ENCODE data around the gene EPHA8. TPM values are rescaled to one million over a fixed set of nuclear protein-coding genes. Genes with fewer than 3 reads are reported as not detected.

The EPHA8 gene
- total and polyA plus RNA-seq, 2 of the 4 experiments (the other 2 are of a cell fraction) = not detected

DNA sequence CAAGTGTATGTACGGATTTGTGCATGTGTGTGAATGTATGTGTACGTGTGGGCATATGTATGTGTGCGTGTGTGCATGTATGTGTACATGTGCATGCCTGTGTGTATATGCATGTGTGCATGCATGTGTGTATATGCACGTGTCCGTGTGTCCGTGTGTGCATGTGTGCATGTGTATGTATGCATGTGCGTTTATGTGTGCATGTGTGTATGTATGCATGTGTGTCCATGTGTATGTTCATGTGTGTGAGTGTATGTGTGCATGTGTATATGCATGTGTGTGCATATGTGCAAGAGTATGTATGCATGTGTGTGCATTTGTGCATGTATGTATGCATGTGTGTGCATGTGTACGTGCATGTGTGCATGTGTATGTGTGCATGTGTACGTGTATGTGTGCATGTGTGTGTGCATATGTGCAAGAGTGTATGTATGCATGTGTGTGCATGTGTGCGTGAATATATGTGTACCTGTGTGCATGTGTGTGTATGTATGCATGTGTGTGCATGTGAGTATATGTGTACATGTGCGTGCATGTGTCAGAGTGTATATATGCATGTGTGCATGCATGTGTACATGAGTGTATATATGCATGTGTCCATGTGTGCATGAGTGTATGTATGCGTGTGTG, 15.6 kb downstream of the EPHA8 start:
- Histone ChIP-seq H3K9ac (ENCODE audit: low read depth, low read length) (no peak overlapping the region), H3K9me1 (ENCODE audit: insufficient read depth, low read length) (no peaks in the 10 kb centered on the region; the same call in 1 of the 2 replicates), H2BK20ac (ENCODE audit: low read depth, low read length) (no peak overlapping the region), H3K14ac (replicated peaks; ENCODE audit: low read depth, low read length) (no peak overlapping the region), H4K20me1 (ENCODE audit: insufficient read depth, low read length) (no peaks in the 10 kb centered on the region), H3K79me1 (ENCODE audit: low read depth in 1 of 2, low read length in 2 of 2) (no peaks in the 10 kb centered on the region), H4K8ac (ENCODE audit: low read depth in 2 of 2, low read length in 2 of 2) (no peak overlapping the region), H3K27ac (ENCODE audit: insufficient read depth, low read length) (no peak overlapping the region), H3K27me3 (ENCODE audit: control insufficient read depth, insufficient read depth, low read length) (peaks cover 43% of the 10 kb centered on the region), H3K4me2 (ENCODE audit: low read depth, low read length) (no peak overlapping the region), H3K18ac (ENCODE audit: low read depth, low read length) (no peak overlapping the region), H3K4ac (ENCODE audit: low read depth, low read length) (no peak overlapping the region), H2BK5ac (ENCODE audit: low read depth, low read length, poor library complexity, severe bottlenecking) (no peak overlapping the region), H3K4me1 (ENCODE audit: control insufficient read depth, insufficient read depth, low read length) (no peaks in the 10 kb centered on the region), H3K23ac (ENCODE audit: low read depth, low read length) (no peak overlapping the region), H4K5ac (ENCODE audit: low read depth, low read length) (no peak overlapping the region), H2BK15ac (ENCODE audit: low read depth, low read length) (no peak overlapping the region), H3K9me3 (ENCODE audit: control insufficient read depth, insufficient read depth, low read length) (no peaks in the 10 kb centered on the region), H4K91ac (ENCODE audit: insufficient read depth, low read depth, low read length) (no peak overlapping the region), H2AFZ (replicated peaks; ENCODE audit: low read length, poor library complexity) (no peak overlapping the region), H2AK9ac (replicated peaks; ENCODE audit: low read depth, low read length, poor library complexity) (no peak overlapping the region), H3K56ac (ENCODE audit: extremely low read depth, insufficient read depth, low read length) (no peak overlapping the region), H3K4me3 (ENCODE audit: insufficient read depth, low read depth, low read length) (no peak overlapping the region), H2AK5ac (ENCODE audit: low read depth, low read length) (no peak overlapping the region), H2BK120ac (ENCODE audit: low read depth, low read length) (no peak overlapping the region), H3K36me3 (ENCODE audit: control insufficient read depth, insufficient read depth, low read length) (no peaks in the 10 kb centered on the region)
- ChIA-PET POLR2A (ENCODE audit: unreplicated experiment) (no interaction called here), CTCF (no interaction called here)
- in situ Hi-C loops (cut with MboI; ENCODE audit: low sequenced_read_pairs) (no loop called here), intact Hi-C loops (cut with micrococcal nuclease) (no loop called here), dilution Hi-C loops (cut with HindIII; ENCODE audit: low sequenced_read_pairs, unreplicated experiment) (no loop called here)
- ATAC-seq (ENCODE audit: low read depth) = no peak
- TF ChIP-seq BHLHE40 (IDR thresholded peaks at IDR 0.05; ENCODE audit: low read depth, low read length) (no peak), MAFK (IDR thresholded peaks at IDR 0.05; ENCODE audit: low read depth, low read length) (no peak), SMC3 (IDR thresholded peaks at IDR 0.05; ENCODE audit: low read depth, low read length) (no peak), POLR2A (IDR thresholded peaks at IDR 0.05; ENCODE audit: low read depth, low read length) (no peak), RAD21 (IDR thresholded peaks at IDR 0.05; ENCODE audit: low read length) (no peak)
- TF ChIP-seq, protein P1, sequence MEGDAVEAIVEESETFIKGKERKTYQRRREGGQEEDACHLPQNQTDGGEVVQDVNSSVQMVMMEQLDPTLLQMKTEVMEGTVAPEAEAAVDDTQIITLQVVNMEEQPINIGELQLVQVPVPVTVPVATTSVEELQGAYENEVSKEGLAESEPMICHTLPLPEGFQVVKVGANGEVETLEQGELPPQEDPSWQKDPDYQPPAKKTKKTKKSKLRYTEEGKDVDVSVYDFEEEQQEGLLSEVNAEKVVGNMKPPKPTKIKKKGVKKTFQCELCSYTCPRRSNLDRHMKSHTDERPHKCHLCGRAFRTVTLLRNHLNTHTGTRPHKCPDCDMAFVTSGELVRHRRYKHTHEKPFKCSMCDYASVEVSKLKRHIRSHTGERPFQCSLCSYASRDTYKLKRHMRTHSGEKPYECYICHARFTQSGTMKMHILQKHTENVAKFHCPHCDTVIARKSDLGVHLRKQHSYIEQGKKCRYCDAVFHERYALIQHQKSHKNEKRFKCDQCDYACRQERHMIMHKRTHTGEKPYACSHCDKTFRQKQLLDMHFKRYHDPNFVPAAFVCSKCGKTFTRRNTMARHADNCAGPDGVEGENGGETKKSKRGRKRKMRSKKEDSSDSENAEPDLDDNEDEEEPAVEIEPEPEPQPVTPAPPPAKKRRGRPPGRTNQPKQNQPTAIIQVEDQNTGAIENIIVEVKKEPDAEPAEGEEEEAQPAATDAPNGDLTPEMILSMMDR (conservative IDR thresholded peaks at IDR 0.05; ENCODE audit: low read depth, low read length) = no peak
- TF ChIP-seq, protein P2, sequence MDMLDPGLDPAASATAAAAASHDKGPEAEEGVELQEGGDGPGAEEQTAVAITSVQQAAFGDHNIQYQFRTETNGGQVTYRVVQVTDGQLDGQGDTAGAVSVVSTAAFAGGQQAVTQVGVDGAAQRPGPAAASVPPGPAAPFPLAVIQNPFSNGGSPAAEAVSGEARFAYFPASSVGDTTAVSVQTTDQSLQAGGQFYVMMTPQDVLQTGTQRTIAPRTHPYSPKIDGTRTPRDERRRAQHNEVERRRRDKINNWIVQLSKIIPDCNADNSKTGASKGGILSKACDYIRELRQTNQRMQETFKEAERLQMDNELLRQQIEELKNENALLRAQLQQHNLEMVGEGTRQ (IDR thresholded peaks at IDR 0.05; ENCODE audit: low read depth, low read length) = no peak
- DNase-seq = no peak
- WGBS, 2 experiments (ENCODE audit: extremely low coverage in 2 of 2, insufficient read length in 1 of 2) = 71% methylated on average over 12 of the region's 12 CpGs; no CpG with 5 or more reads in 1 of the 2 experiments
- BruUV-seq (replicated peaks) = no TSS peak
